T-helper 1 cell (primary cell): ENCODE measurements around the gene PML.

Experiments used
- DNase-seq, 5 donors: peaks; one replicate each; pipeline ENCODE4 v3.0.0-alpha.2; 2012 to 2020

Gene PML

DNA sequence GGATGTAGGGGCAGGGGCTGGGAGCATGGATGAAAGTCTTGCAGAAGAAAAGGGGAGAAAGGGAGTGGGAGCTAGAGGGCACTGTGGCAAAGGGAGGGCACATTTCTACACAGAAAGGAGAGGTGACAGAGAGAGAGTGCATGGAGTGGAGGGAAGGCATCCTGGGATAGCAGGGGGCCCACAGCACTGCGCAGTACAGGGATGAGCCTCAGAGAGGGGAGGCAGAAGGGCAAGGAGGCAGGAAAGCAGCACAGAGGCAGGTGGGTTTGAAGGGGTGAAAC, 7.8 kb upstream of the PML start:
- DNase-seq, result no peak

DNA sequence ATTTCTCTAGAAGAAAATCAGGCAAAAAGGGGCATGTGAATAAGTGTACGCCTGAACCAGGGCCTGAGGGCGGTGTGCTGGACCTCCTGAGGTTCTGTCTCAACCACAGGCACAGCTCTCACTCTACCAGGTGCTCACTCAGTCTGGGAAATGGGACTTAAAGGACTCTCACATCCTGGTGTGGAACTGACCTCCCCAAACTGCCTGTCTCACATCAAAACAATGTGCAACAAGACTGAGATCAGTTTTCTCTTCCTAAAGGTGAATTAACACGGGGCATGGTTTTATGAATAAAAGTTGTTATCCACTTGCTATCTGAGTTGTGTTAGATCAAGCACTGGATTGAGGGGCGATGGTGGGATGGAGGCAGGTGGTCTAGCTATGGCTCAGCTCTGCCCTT, 7.3 kb upstream of the PML start:
- DNase-seq, result no peak

GRCh38 chr15:73987681-73988444, 6.7 kb upstream of the PML start:
- DNase-seq, result no peak

- no peak for DNase-seq
Measured at GRCh38 chr15:73988445-73988969, 6.0 kb upstream of the PML start.

DNA sequence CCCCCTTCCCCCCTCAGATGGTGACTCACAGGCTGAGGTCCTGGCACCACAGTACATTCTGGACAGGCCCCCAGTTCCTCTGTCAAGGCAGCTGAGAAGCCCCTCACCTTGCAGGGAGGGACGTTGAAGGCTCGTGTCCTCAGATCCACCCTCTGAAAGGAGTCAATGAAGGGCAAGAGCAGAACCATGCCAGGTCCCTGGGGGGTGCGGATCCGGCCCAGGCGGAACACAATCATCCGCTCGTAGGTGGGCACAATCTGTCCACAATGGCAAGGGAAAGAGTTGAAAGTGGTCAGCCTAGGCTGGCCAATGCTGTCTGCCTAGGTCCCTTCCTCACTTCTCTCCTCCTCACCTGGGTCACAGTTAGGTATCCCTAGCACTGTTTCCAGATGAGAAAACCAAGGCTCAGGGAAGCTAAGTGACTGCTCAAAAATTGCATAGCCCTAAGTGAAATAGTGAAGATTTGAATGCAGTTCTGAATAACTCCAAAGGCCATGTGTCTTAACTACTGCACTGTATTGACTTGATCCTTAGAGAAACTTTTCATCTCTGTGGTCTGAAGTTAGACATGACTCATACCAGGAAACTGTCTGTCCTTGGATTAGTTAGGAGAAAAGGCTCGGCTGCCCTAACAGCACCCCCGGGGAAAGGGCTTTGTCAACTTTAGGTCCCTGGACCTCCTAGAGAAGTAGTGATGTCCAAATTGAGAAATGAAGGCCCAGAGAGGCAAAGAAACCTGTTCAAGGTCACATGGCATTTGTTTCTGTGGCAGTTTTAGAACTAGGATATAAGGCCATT, 5.3 kb upstream of the PML start:
- DNase-seq, result no peak

DNA sequence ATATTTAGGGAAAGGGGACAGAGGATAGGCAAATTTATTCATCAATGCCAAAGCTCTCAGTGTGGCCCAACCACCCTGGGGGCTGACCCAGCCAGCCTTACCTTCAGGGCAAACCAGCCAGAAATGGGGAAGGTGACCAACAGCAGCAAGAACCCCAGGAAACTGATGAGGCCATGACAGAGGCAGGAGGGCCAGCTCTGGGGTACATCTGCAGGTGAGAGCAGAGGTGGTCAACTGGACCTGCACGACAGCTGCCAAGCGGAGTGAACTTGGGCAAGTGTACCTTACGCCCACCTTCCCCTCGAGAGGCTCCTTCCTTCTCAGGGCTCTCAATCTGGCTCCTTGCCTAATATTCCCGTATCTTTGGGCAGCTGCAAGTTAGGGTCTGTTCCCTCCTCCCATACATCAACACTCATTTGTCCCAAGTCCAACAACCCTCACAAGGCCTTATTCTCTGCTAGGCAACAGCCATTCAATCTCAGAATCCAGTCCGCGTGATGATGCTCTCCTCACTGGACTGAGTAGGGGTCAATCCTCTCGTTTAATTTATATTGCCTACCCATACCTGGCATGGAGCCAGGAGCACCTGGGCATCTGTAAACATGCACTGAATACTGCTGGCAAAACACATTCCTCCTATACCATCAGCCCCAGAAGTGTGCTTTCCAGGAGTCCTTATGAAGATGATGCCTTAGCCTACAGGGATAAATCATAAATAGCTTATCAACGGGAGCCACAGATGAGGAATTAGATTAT, 4.1 kb upstream of the PML start:
- no peak for DNase-seq

- DNase-seq, result no peak
Measured at GRCh38 chr15:73991260-73991659, 3.3 kb upstream of the PML start.

DNA sequence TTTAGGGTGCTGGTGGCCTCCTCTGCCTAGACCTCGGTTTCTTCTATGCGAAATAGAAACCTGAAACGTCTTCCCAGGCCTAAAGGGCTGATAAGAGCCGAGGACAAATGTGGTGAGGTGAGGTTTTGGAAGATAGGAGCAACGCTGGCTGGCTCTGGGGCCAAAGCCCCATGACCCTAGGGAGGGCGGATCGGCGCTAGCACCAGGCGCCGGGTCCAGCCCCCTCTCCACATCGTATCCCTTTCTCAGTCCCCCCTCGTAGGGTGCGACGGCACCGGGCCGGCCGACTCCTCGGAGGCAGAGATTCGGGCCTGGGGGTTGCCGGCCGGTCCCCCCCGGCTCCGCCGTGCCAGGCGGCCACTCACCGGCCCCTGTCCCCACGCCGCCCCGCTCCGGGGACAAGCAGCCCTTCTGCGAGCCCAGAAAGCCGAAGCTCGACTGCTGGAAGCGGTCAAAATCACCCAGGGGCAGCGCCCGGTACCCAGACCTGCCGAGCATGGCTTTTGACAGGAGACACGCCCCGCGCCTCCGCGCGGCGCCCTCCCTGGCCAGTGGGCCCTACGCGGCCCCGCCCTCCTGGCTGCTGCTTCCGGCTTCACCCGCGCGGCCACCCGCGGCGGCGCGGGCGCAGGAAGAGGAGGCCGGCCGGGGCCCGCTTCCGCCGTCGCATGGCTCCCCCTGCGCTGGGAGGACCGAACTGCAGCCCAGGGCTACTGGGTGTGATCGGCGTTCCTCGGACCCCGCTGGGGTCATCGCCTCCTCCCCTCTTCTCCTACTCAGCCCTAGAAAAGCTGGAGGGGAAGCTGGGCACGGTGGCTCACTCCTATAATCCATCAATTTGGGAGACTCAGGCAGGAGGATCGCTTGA, 2.6 kb upstream of the PML start, which contains the start of gene STOML1:
TSS of gene STOML1 (minus strand) at position 570 of the 868 bp plus-strand sequence. CDS start at position 498, 72 bp downstream.
- peak; percentile 85 to 94 (median 91) for DNase-seq

DNA sequence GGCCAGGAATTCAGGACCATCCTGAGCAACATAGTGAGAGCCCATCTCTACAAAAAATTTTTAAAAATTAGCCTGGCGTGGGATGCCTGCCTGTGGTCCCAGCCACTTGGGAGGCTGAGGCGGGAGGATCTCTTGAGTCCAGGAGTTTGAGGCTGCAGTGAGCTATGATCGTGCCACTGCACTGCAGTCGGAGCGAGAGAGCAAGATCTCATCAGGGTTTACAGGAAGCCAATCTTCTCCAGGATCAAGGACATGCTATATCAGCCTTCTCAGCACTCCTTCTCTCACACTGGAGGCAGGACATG, 2.0 kb upstream of the PML start:
- no peak for DNase-seq

DNA sequence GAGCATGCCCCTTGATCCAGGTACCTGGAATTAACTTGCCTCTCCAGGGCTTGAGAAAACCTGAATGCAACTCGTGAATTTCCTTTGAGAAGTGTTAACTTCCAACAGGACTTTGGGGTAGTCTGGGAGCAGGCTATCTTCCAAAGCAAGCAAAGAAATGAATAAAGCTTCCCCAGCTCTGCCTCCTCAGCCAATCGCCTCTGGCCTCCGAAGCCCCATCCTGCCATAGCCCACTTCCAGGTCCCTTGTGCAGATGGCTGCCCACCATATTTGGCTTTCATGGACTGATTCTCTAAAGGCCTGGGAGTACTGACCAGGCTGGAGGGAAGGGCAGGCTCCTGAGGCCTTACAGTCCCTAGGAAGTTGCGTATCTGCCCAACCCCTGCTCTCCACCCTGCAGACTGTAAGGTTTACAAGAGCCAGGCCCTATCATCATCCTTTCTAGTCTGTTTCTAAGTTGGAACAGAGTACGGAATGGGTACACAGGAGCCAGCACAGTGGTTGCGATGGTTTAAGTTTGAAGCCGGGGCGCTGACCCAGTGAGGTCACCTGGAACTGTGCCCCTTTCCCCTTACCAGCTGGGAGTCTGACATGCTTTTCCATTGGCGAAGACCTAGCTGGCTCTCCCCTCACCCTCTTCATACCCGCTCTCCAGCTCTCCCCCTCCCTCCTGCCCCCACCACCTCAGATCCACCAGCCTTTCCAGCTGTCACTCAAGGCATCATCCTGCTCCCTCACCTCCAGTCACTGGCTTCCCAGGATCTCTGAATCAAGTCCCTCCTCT, 1.1 kb upstream of the PML start:
- no peak for DNase-seq

DNA sequence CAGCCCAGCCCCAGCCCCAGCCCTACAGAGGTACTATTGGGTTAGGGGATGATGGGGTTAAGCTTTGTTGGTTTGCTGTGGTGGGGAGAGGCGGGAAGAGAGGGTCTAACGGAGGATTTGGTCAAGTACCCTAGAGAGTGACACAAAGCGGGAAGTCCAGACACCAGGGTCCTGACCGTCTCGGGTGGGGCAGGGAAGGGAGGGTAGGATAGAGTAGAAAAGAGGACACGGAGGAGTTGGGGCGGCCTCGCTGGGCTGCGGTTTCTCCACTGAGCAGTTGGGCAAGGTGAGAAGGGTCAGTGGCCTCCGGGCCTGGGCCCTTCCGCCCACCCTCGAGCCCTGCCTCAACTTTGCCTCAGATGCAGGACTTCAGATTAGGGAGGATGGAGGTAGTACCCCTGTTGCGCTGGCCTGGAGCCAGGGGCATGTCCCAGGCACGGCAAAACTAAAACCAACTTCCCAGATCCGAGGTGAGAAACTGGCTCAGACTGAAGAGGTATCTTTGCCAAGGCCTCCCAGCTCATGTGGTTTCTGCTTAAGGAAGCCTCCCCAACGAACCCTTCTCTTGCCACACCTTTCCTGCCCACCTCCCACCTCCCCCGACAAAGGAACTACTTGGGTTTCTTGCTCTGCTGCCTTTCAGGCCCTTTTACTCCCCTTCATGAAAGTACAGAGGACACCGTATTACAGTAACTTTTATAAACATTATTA, 551 bp downstream of the PML start:
- no peak for DNase-seq

GRCh38 chr15:73996267-73996666, 1.8 kb downstream of the PML start:
- no peak for DNase-seq

DNA sequence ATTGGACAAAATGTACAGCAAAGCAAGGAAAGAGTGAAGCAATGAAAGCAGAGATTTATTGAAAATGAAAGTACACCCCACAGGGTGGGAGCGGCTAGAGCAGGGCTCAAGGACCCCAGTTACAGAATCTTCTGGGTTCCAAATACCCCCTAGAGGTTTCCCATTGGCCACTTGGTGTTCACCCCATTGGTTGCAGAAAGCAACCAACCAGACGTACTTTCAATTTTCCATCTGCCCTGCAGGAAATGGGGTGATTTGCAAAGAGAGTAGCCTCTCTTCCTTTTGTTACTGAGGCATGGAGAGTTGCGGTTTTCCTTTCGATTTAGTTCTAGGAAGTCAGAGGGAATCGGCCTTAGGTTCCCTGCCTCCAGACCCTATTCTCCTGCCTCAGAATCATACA, 2.4 kb downstream of the PML start:
- DNase-seq, result peak in 1 of 5 donors; percentile 72

DNA sequence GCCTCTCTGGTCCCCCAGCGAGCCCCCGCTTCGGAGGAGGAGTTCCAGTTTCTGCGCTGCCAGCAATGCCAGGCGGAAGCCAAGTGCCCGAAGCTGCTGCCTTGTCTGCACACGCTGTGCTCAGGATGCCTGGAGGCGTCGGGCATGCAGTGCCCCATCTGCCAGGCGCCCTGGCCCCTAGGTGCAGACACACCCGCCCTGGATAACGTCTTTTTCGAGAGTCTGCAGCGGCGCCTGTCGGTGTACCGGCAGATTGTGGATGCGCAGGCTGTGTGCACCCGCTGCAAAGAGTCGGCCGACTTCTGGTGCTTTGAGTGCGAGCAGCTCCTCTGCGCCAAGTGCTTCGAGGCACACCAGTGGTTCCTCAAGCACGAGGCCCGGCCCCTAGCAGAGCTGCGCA, 3.5 kb downstream of the PML start:
- no peak for DNase-seq

DNA sequence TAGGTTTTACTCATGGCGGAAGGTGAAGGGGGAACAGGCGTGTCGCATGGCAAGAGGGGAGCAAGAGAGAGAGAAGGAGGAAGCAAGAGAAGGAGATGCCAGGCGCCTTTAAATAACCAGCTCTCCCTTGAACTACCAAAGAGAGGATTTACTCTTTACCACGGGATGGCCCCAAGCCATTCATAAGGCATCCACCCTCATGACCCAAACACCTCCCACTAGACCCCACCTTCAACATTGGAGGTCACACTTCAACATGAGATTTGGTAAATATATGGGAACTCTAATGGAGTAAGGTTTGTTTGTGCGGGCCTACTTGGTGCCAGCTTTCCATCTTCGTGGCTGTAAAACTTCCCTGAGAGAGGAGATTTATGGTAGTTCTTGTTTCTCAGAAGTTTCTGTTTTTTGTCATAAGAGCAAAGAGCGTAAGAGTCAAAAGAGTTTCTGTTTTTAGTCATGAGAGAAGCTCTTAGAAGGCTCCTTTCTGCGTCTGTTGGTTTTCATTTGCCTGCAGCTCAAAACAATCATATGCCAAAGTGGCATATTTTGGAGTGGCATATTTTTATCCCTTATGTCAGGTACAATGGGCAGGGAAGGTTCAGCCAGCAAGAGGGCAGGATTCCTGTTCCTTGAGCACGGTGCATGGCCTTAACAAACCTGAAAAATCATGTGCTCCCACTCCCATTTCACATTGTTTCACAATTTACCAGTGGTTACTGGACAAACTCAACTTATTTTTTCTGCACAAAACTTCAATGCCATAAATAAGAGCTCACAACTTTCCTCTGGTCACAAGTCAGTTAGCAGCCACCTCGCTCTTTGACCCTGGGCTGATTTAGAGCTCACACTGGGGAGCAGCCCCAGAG, 12.5 kb downstream of the PML start:
- peak in 1 of 5 donors; percentile 52 for DNase-seq

DNA sequence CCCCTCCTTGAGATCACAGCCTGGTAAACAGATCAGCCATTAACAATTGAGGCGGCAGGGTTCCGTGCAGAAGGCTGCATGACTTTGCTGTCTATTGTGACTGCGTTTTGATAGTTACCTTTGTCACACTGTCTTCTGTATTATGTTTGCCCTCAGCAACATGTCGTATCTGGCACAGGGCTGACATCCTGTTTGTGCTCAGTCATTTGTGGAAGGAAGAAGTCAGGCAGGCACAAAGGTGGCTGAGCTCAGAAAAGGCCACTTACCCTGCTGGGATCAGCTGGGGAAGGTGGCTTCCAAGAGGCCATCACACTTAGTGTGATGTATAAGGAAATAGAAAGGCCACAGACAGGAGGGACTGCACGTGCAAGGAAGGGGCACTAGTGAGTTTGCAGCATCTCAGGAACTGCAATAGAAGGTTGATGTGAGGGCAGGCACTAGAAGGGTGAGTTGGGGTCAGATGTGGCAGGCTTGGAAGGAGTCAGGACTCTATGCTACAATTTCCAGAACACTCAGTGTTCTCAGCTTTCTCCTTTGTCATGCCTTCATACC, 13.4 kb downstream of the PML start:
- DNase-seq, result peak in 1 of 5 donors; percentile 81

- DNase-seq, result no peak
Measured at GRCh38 chr15:74008901-74009300, 14.4 kb downstream of the PML start.

DNA sequence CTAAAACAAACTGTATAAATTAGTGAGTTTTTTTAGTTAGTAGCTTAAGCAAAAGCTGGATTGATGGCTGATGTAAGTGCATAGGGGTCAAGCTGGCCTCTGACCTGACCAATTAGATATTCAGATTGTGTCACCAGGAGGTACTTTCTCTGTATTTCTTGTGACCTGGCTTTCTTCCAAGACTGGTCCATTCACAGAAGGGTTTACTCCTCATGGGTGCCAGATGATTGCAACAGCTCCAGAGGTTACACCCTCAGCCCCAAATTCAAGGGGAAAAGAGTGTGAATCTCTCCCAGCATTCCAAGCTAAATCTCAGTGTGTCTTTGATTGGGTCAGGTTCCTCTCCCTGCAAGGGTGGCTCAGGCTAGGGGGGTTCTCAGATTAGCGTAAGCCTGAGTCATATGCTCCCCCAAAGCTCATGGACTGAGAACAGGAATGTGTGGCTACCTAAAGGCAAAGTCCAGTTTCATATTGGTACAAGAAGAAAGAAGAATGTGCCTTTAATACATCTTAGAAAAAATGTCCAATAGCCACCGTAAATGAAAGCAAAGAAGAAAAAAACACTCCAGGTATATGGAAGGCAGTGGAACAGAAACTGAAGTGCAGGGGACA, 16.5 kb downstream of the PML start:
- no peak for DNase-seq

GRCh38 chr15:74011610-74012009, 17.1 kb downstream of the PML start:
- DNase-seq, result no peak
